GM19463 (cell line): ENCODE measurements around the gene ALCAM.

Experiments
- ATAC-seq: cut with Tn5 transposase; IDR thresholded peaks from one replicate; pipeline ENCODE4 v1.9.1; 2021; ENCODE audit warnings: mild to moderate bottlenecking, moderate library complexity; ENCODE audit not compliant: unreplicated experiment

ALCAM gene

GRCh38 chr3:105470851-105471250 lies 104.1 kb downstream of the ALCAM start:
- no peak for ATAC-seq

- peak; percentile 79 for ATAC-seq
Observed at GRCh38 chr3:105473521-105474223, 107.0 kb downstream of the ALCAM start.

- no peak for ATAC-seq
Observed at GRCh38 chr3:105480768-105481167, 114.1 kb downstream of the ALCAM start.

- ATAC-seq = no peak
Observed at GRCh38 chr3:105483476-105483875, 116.8 kb downstream of the ALCAM start.

- no peak for ATAC-seq
Observed at GRCh38 chr3:105490045-105490444, 123.3 kb downstream of the ALCAM start.

- no peak for ATAC-seq
Observed at GRCh38 chr3:105493305-105493892, 126.7 kb downstream of the ALCAM start.

- no peak for ATAC-seq
Observed at GRCh38 chr3:105495021-105495420, 128.3 kb downstream of the ALCAM start.

GRCh38 chr3:105496343-105496742 lies 129.6 kb downstream of the ALCAM start:
- no peak for ATAC-seq

GRCh38 chr3:105497386-105497785 lies 130.7 kb downstream of the ALCAM start:
- ATAC-seq = no peak

- no peak for ATAC-seq
Observed at GRCh38 chr3:105499961-105500360, 133.3 kb downstream of the ALCAM start.

- no peak for ATAC-seq
Observed at GRCh38 chr3:105502333-105502732, 135.6 kb downstream of the ALCAM start.

GRCh38 chr3:105503191-105503593 lies 136.5 kb downstream of the ALCAM start:
- ATAC-seq = no peak

GRCh38 chr3:105504440-105504951 lies 137.8 kb downstream of the ALCAM start:
- ATAC-seq = no peak

GRCh38 chr3:105505170-105505569 lies 138.5 kb downstream of the ALCAM start:
- ATAC-seq = no peak

GRCh38 chr3:105511031-105511430 lies 144.3 kb downstream of the ALCAM start:
- ATAC-seq = no peak

GRCh38 chr3:105512061-105512460 lies 145.4 kb downstream of the ALCAM start:
- ATAC-seq = no peak

- ATAC-seq = no peak
Observed at GRCh38 chr3:105513042-105513441, 146.3 kb downstream of the ALCAM start.

GRCh38 chr3:105513886-105514285 lies 147.2 kb downstream of the ALCAM start:
- ATAC-seq = no peak

GRCh38 chr3:105515372-105515771 lies 148.7 kb downstream of the ALCAM start:
- no peak for ATAC-seq

GRCh38 chr3:105516972-105517371 lies 150.3 kb downstream of the ALCAM start:
- no peak for ATAC-seq

- ATAC-seq = no peak
Observed at GRCh38 chr3:105518203-105518602, 151.5 kb downstream of the ALCAM start.

- peak; percentile 89 for ATAC-seq
Observed at GRCh38 chr3:105518806-105519418, 152.2 kb downstream of the ALCAM start.
